HepG2 (cell line): Measurements from ENCODE around the gene TACC3. TPM values are rescaled to one million over a fixed set of nuclear protein-coding genes. Genes with fewer than 3 reads are reported as not detected.
A peak's percentile ranks its signal among the peaks of the same experiment; 100 is the strongest.

Experiments
- CCDC6 ChIP-seq: sonication (generic); formaldehyde crosslinking; IDR thresholded peaks from 2 replicates; pipeline ENCODE4 v1.8.1; 2022; ENCODE audit warnings: mild to moderate bottlenecking, missing genetic modification reagents, moderate library complexity
- CHCHD3 ChIP-seq: sonication (generic); formaldehyde crosslinking; IDR thresholded peaks from 2 replicates; pipeline ENCODE4 v1.8.0; 2022; ENCODE audit warnings: mild to moderate bottlenecking, missing genetic modification reagents, moderate library complexity
- JUND ChIP-seq: sonication (generic); formaldehyde crosslinking; IDR thresholded peaks from 2 replicates; pipeline ENCODE4 v1.8.0; 2022; ENCODE audit warnings: mild to moderate bottlenecking, missing genetic modification reagents
- KLF11 ChIP-seq: IDR thresholded peaks from 2 replicates; pipeline ENCODE4 v1.6.1; 2016; ENCODE audit warnings: missing compliant biosample characterization
- MAF1 ChIP-seq: sonication (generic); formaldehyde crosslinking; IDR thresholded peaks from 2 replicates; pipeline ENCODE4 v1.5.0; 2020; ENCODE audit warnings: missing genetic modification reagents, borderline replicate concordance
- NCOA5 ChIP-seq: sonication (generic); formaldehyde crosslinking; IDR thresholded peaks from 2 replicates; pipeline ENCODE4 v1.4.0; 2020; ENCODE audit warnings: missing genetic modification reagents
- NR2C2 ChIP-seq: sonication (generic); formaldehyde crosslinking; IDR thresholded peaks from 2 replicates; pipeline ENCODE4 v1.4.0; 2020; ENCODE audit warnings: missing genetic modification reagents, mild to moderate bottlenecking, moderate library complexity, borderline replicate concordance
- NR2F6 ChIP-seq, 2 experiments: IDR thresholded peaks; 2 replicates each; pipeline ENCODE4 v1.6.1; 2016; ENCODE audit warnings: antibody characterized with exemption in 1 of 2, mild to moderate bottlenecking in 1 of 2
- RARG ChIP-seq: sonication (generic); formaldehyde crosslinking; IDR thresholded peaks from 2 replicates; pipeline ENCODE4 v1.4.0; 2020; ENCODE audit warnings: low read depth, mild to moderate bottlenecking, missing genetic modification reagents
- ZBTB42 ChIP-seq: sonication (generic); formaldehyde crosslinking; IDR thresholded peaks from 2 replicates; pipeline ENCODE4 v1.5.0; 2020; ENCODE audit warnings: mild to moderate bottlenecking, missing genetic modification reagents
- ZC3H13 ChIP-seq: sonication (generic); formaldehyde crosslinking; IDR thresholded peaks from 2 replicates; pipeline ENCODE4 v1.8.1; 2023; ENCODE audit warnings: mild to moderate bottlenecking, missing genetic modification reagents, moderate library complexity
- ZNF441 ChIP-seq: sonication (generic); formaldehyde crosslinking; IDR thresholded peaks from 2 replicates; pipeline ENCODE4 v1.7.0; 2021; ENCODE audit warnings: missing genetic modification reagents, borderline replicate concordance
- ZNF557 ChIP-seq: sonication (generic); formaldehyde crosslinking; IDR thresholded peaks from 2 replicates; pipeline ENCODE4 v1.4.0; 2020; ENCODE audit warnings: missing genetic modification reagents
- ZNF558 ChIP-seq: sonication (generic); formaldehyde crosslinking; IDR thresholded peaks from 2 replicates; pipeline ENCODE4 v1.9.0; 2022; ENCODE audit warnings: mild to moderate bottlenecking, missing genetic modification reagents, borderline replicate concordance
- polyA plus RNA-seq, 8 experiments: library from polyadenylated mRNA; depleted of rRNA in 3 of 8; stranded (reverse) in 7 of 8; unstranded in 1 of 8; fragments of >200 nt; fragmentation: Illumina TruSeq in 4 of 8; extraction: Trizol in 4 of 8; gene quantifications; 2 replicates each; pipeline versions ENCODE4 v1.2.1 to v1.2.3, GENCODE V29; 2011 to 2016; ENCODE audit warnings: low read depth in 4 of 8, missing spikeins in 1 of 8, mixed read lengths in 1 of 8; ENCODE audit not compliant: insufficient read depth in 1 of 8
- total RNA-seq, 5 experiments: library from RNA; depleted of rRNA; stranded (reverse); fragments of >200 nt; fragmentation: Illumina TruSeq; extraction: Trizol; gene quantifications; 2 replicates each; pipeline ENCODE4 v1.2.3, GENCODE V29; 2016; ENCODE audit warnings: low read depth in 1 of 5
- TF ChIP-seq, protein P1 (sequence below): sonication (generic); formaldehyde crosslinking; IDR thresholded peaks from one replicate; pipeline ENCODE4 v1.5.1; 2020; ENCODE audit warnings: mild to moderate bottlenecking, missing genetic modification reagents; ENCODE audit errors: not compliant biosample characterization
- TF ChIP-seq, protein P2 (sequence below): sonication (generic); formaldehyde crosslinking; IDR thresholded peaks from 2 replicates; pipeline ENCODE4 v1.5.1; 2020; ENCODE audit warnings: missing genetic modification reagents, mild to moderate bottlenecking, borderline replicate concordance
- TF ChIP-seq, protein P3 (sequence below): sonication (generic); formaldehyde crosslinking; IDR thresholded peaks from 2 replicates; pipeline ENCODE4 v1.4.0; 2020; ENCODE audit warnings: mild to moderate bottlenecking, missing genetic modification reagents

Gene TACC3
- total and polyA plus RNA-seq, 2 of the 13 experiments (the other 11 are each of a cell fraction or from before 2014, with no cell fraction given), result 20.3 to 21.2 TPM

DNA sequence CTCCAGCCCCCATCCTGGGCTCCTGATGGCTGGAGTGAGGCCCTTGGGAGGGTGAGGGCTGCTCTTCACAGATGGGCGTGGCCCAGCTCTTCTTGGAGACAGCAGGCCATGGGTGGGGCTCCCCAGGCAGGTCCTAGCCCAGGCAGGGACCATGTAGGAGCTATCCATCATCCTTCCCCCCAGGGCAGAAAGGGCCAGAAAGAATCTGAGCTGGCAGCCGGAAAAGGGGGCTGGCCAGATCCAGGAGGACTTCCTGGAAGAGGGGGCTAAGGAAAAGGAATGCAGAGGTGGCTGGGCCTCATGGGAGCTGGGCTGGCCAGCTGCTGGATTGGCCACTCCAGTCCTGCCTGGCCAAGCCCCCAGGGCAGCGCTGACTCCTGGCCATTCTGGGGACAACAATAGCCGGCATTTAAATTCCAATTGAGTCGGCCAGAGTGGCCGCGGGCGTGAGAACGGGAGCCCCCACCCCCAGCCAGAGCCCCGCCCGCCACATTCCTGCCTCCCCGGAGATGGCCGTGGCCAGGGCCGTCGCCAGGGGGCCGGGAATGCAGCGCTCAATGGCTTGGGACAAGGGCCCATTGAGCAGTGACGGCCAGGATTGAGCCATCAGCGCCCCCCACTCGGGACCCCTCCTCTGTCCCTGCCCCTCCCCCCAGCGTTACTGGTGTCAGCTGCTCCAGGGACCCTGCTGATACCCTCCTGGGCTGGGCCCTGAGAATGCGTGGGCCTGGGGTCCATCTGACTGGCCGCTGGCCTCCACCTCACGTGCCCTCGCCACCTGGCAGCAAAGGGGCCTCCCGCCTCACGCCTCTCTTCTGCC lies 56.7 kb downstream of the TACC3 start (continued):
- TF ChIP-seq, protein P1, sequence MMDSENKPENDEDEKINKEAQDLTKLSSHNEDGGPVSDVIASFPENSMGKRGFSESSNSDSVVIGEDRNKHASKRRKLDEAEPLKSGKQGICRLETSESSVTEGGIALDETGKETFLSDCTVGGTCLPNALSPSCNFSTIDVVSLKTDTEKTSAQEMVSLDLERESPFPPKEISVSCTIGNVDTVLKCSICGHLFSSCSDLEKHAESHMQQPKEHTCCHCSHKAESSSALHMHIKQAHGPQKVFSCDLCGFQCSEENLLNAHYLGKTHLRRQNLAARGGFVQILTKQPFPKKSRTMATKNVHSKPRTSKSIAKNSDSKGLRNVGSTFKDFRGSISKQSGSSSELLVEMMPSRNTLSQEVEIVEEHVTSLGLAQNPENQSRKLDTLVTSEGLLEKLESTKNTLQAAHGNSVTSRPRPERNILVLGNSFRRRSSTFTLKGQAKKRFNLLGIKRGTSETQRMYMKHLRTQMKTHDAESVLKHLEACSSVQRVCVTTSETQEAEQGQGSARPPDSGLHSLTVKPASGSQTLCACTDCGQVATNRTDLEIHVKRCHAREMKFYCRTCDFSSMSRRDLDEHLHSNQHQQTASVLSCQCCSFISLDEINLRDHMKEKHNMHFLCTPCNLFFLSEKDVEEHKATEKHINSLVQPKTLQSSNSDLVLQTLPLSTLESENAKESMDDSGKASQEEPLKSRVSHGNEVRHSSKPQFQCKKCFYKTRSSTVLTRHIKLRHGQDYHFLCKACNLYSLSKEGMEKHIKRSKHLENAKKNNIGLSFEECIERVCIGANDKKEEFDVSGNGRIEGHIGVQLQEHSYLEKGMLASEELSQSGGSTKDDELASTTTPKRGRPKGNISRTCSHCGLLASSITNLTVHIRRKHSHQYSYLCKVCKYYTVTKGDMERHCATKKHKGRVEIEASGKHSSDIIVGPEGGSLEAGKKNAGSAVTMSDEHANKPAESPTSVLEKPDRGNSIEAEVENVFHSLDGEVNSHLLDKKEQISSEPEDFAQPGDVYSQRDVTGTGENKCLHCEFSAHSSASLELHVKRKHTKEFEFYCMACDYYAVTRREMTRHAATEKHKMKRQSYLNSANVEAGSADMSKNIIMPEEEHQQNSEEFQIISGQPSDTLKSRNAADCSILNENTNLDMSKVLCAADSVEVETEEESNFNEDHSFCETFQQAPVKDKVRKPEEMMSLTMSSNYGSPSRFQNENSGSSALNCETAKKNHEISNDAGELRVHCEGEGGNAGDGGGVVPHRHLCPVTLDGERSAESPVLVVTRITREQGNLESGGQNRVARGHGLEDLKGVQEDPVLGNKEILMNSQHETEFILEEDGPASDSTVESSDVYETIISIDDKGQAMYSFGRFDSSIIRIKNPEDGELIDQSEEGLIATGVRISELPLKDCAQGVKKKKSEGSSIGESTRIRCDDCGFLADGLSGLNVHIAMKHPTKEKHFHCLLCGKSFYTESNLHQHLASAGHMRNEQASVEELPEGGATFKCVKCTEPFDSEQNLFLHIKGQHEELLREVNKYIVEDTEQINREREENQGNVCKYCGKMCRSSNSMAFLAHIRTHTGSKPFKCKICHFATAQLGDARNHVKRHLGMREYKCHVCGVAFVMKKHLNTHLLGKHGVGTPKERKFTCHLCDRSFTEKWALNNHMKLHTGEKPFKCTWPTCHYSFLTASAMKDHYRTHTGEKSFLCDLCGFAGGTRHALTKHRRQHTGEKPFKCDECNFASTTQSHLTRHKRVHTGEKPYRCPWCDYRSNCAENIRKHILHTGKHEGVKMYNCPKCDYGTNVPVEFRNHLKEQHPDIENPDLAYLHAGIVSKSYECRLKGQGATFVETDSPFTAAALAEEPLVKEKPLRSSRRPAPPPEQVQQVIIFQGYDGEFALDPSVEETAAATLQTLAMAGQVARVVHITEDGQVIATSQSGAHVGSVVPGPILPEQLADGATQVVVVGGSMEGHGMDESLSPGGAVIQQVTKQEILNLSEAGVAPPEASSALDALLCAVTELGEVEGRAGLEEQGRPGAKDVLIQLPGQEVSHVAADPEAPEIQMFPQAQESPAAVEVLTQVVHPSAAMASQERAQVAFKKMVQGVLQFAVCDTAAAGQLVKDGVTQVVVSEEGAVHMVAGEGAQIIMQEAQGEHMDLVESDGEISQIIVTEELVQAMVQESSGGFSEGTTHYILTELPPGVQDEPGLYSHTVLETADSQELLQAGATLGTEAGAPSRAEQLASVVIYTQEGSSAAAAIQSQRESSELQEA (CRISPR knock-in tag), result no peak
- TF ChIP-seq NR2F6 (IDR thresholded peaks at IDR 0.05) (no peak), NR2F6 (CRISPR knock-in tag; IDR thresholded peaks at IDR 0.05) (peak; percentile 63; the same call in 1 of the 2 replicates), ZBTB42 (CRISPR knock-in tag) (no peak), KLF11 (no peak), RARG (CRISPR knock-in tag) (no peak), ZNF558 (CRISPR knock-in tag) (peak; percentile 54; the same call in 1 of the 2 replicates), ZC3H13 (CRISPR knock-in tag) (no peak), NR2C2 (CRISPR knock-in tag) (no peak), ZNF441 (CRISPR knock-in tag) (no peak), MAF1 (CRISPR knock-in tag) (no peak), NCOA5 (no peak), CHCHD3 (CRISPR knock-in tag) (no peak), ZNF557 (CRISPR knock-in tag) (no peak), CCDC6 (CRISPR knock-in tag) (no peak), JUND (CRISPR knock-in tag) (no peak)
- TF ChIP-seq, protein P2, sequence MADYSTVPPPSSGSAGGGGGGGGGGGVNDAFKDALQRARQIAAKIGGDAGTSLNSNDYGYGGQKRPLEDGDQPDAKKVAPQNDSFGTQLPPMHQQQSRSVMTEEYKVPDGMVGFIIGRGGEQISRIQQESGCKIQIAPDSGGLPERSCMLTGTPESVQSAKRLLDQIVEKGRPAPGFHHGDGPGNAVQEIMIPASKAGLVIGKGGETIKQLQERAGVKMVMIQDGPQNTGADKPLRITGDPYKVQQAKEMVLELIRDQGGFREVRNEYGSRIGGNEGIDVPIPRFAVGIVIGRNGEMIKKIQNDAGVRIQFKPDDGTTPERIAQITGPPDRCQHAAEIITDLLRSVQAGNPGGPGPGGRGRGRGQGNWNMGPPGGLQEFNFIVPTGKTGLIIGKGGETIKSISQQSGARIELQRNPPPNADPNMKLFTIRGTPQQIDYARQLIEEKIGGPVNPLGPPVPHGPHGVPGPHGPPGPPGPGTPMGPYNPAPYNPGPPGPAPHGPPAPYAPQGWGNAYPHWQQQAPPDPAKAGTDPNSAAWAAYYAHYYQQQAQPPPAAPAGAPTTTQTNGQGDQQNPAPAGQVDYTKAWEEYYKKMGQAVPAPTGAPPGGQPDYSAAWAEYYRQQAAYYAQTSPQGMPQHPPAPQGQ (CRISPR knock-in tag), result no peak
- TF ChIP-seq, protein P3, sequence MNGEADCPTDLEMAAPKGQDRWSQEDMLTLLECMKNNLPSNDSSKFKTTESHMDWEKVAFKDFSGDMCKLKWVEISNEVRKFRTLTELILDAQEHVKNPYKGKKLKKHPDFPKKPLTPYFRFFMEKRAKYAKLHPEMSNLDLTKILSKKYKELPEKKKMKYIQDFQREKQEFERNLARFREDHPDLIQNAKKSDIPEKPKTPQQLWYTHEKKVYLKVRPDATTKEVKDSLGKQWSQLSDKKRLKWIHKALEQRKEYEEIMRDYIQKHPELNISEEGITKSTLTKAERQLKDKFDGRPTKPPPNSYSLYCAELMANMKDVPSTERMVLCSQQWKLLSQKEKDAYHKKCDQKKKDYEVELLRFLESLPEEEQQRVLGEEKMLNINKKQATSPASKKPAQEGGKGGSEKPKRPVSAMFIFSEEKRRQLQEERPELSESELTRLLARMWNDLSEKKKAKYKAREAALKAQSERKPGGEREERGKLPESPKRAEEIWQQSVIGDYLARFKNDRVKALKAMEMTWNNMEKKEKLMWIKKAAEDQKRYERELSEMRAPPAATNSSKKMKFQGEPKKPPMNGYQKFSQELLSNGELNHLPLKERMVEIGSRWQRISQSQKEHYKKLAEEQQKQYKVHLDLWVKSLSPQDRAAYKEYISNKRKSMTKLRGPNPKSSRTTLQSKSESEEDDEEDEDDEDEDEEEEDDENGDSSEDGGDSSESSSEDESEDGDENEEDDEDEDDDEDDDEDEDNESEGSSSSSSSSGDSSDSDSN, result peak; percentile 26; the same call in 1 of the 2 replicates
